GM19397 (cell line): Measurements from ENCODE around the gene INSYN2B.

Experiments used
- ATAC-seq: cut with Tn5 transposase; IDR thresholded peaks from one replicate; pipeline ENCODE4 v1.9.1; 2021; ENCODE audit warnings: mild to moderate bottlenecking, moderate library complexity; ENCODE audit not compliant: unreplicated experiment

The INSYN2B gene

GRCh38 chr5:169934990-169935389 lies 45.3 kb downstream of the INSYN2B start:
- no peak for ATAC-seq

GRCh38 chr5:169933616-169934015 lies 46.7 kb downstream of the INSYN2B start:
- ATAC-seq = no peak

- no peak for ATAC-seq
Measured at GRCh38 chr5:169933127-169933526, 47.2 kb downstream of the INSYN2B start.

GRCh38 chr5:169923988-169924387 lies 56.3 kb downstream of the INSYN2B start:
- peak; percentile 49 for ATAC-seq

GRCh38 chr5:169922474-169922873 lies 57.8 kb downstream of the INSYN2B start:
- ATAC-seq = no peak

- no peak for ATAC-seq
Measured at GRCh38 chr5:169921949-169922348, 58.3 kb downstream of the INSYN2B start.

- ATAC-seq = no peak
Measured at GRCh38 chr5:169921384-169921783, 58.9 kb downstream of the INSYN2B start.

GRCh38 chr5:169920474-169920873 lies 59.8 kb downstream of the INSYN2B start:
- no peak for ATAC-seq

- no peak for ATAC-seq
Measured at GRCh38 chr5:169918228-169918627, 62.1 kb downstream of the INSYN2B start.

- ATAC-seq = no peak
Measured at GRCh38 chr5:169917500-169917899, 62.8 kb downstream of the INSYN2B start.

GRCh38 chr5:169914766-169915165 lies 65.5 kb downstream of the INSYN2B start:
- no peak for ATAC-seq

- ATAC-seq = no peak
Measured at GRCh38 chr5:169913479-169913878, 66.8 kb downstream of the INSYN2B start.

- ATAC-seq = no peak
Measured at GRCh38 chr5:169911448-169912212, 68.7 kb downstream of the INSYN2B start.

GRCh38 chr5:169910393-169910792 lies 69.9 kb downstream of the INSYN2B start:
- ATAC-seq = no peak

GRCh38 chr5:169909945-169910344 lies 70.3 kb downstream of the INSYN2B start:
- ATAC-seq = no peak

- ATAC-seq = no peak
Measured at GRCh38 chr5:169908864-169909263, 71.4 kb downstream of the INSYN2B start.

GRCh38 chr5:169906745-169907649 lies 73.3 kb downstream of the INSYN2B start:
- ATAC-seq = no peak

- no peak for ATAC-seq
Measured at GRCh38 chr5:169905017-169905416, 75.3 kb downstream of the INSYN2B start.

- ATAC-seq = no peak
Measured at GRCh38 chr5:169904508-169904907, 75.8 kb downstream of the INSYN2B start.

- ATAC-seq = no peak
Measured at GRCh38 chr5:169904059-169904458, 76.2 kb downstream of the INSYN2B start.

- no peak for ATAC-seq
Measured at GRCh38 chr5:169901896-169902295, 78.4 kb downstream of the INSYN2B start.

GRCh38 chr5:169897481-169897880 lies 82.8 kb downstream of the INSYN2B start:
- no peak for ATAC-seq
